ENCODE data around the gene RNF14.

RNF14 gene

DNA sequence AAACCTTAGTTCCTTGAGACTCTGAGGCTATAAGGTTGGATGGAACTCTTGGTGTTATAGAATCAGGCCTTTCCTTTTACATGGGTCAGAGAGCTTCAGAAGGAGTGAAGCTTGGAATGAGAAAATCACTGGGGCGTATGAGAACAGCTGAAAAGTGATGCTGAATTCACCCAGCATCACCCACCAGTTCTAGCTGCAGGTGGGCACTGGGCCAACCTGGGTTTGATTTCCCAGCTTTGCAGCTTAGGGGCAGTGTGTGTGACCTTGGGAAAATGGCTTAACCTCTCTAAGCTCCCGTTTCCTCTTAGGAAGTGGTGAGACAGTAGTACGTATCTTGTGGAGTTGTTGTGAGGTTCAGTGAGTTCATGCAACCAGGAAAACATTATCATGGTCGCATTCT is 21.6 kb upstream of the RNF14 start:
- DNase-seq (ENCODE audit: low read depth in 2 of 2), result no peak

- DNase-seq (ENCODE audit: low read depth in 2 of 2), result no peak
Measured at GRCh38 chr5:141948812-141949211, 20.1 kb upstream of the RNF14 start.

DNA sequence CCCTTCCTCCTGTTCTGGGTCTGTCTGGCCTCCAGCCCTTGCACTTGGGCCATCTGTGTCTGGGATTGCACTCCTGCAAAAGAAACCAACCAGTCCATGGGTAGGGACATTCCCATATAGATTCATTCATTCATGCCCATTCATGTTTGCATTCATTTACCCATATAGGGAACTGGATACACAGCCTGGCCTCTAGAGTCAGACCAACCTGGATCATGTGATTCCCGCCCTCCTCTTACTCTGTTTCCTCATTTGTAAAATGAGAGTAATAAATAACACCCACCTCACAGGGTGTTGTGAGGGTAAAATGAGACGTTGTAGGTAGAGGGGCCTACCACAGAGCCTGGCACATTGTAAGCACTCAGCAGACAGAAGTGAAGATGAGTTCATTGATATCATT is 19.4 kb upstream of the RNF14 start:
- DNase-seq (ENCODE audit: low read depth in 2 of 2), result no peak

GRCh38 chr5:141950207-141951005 is 18.5 kb upstream of the RNF14 start:
- no peak for DNase-seq (ENCODE audit: low read depth in 2 of 2)

DNA sequence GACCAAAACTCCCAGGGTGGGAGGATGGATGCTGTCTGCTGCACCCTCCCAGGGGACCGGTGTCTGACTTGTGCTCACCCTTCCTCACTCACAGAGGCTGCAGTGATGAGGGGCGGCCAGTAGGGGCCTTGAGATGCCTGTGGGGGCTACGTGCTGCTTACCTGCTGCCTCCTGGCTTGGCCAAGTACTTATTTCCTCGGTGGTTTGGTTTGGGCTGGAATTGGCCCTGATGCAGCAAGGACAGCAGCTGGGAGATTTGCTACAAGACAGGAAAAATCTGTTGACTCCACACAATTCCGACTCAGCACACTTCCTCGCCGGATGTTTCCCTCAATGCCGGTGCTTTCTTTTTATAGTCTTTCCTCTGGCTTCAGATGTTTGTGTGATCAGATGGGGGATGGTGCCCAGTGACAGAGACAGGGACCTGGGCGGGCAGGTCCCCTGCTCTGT is 17.5 kb upstream of the RNF14 start:
- no peak for DNase-seq (ENCODE audit: low read depth in 2 of 2)

- no peak for DNase-seq (ENCODE audit: low read depth in 2 of 2)
Measured at GRCh38 chr5:141952020-141952419, 16.9 kb upstream of the RNF14 start.

DNA sequence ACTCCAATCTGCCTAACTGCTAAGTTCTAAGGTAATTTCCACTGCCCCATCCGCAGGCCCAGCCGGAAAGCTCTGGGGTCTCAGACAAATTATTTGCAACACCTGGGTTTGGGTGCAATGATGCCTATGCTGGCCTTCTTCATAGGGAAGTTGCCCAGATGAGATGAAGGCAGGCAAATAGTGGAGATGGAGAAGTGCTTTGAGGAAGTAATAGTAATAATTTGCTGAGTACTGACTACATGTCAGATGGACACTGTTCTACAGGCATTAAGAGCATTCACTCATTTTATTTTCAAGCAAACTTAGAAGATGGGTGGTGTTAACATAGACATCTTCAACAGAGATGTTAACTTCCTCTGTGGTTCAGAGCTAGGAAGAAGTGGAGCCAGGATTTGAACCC is 14.7 kb upstream of the RNF14 start:
- DNase-seq (ENCODE audit: low read depth in 2 of 2), result no peak

GRCh38 chr5:141957367-141957996 is 11.4 kb upstream of the RNF14 start:
- DNase-seq (ENCODE audit: low read depth in 2 of 2), result no peak

GRCh38 chr5:141958113-141958512 is 10.8 kb upstream of the RNF14 start, which contains the start of gene PCDH12:
TSS of gene PCDH12 (minus strand) at chr5:141958202. CDS start at chr5:141957851, 351 bp downstream.
- no peak for DNase-seq (ENCODE audit: low read depth in 2 of 2)

DNA sequence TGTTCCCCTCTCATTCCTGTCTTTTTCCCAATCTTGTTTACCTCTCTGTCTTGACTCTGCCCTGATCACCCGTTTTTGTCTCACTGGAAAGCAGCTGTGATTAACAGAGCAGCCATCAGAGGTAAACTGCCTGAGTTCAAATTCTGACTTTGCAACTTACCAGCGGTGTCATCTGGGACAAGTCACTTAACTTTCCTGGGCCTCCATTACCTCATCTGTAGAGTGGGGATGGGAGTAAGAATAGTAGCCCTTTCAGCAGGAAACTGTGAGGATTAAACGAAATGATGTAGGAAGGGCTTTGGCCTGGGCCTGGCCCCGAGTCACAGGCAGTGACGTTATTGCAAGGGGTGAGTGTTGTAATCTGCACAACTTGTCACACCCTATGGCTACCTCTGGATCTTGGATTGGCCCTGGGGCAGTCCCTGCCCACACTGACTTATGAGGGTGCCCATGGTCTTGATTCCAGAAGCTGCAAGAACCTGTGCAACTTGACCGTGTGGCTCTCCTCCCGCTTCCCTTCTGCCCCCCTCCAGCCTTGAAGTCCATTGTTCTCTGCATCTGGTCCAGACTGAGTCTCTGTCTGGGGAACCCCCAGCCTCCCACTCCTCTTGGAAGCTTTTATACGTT is 10.2 kb upstream of the RNF14 start:
- no peak for DNase-seq (ENCODE audit: low read depth in 2 of 2)

DNA sequence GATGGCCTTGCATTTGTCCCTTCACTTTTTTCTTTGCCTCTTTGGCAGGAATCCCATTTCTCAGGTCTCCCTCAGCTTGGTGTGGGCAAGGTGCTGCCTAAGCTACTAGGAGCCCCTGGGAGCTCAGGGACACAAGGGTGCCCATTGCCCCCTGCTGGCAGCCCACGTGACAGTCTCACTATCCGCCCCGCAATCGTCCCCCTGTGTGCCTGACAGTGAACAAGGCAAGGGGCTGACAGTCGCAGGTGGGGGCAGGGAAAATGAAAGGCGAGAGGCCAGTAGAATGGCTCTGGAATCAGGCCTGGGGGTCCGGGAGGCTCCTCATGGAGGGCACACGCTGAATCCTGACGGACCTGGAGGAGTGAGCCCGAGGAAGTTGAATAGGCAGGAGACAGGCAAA is 8.9 kb upstream of the RNF14 start:
- DNase-seq (ENCODE audit: low read depth in 2 of 2), result no peak

DNA sequence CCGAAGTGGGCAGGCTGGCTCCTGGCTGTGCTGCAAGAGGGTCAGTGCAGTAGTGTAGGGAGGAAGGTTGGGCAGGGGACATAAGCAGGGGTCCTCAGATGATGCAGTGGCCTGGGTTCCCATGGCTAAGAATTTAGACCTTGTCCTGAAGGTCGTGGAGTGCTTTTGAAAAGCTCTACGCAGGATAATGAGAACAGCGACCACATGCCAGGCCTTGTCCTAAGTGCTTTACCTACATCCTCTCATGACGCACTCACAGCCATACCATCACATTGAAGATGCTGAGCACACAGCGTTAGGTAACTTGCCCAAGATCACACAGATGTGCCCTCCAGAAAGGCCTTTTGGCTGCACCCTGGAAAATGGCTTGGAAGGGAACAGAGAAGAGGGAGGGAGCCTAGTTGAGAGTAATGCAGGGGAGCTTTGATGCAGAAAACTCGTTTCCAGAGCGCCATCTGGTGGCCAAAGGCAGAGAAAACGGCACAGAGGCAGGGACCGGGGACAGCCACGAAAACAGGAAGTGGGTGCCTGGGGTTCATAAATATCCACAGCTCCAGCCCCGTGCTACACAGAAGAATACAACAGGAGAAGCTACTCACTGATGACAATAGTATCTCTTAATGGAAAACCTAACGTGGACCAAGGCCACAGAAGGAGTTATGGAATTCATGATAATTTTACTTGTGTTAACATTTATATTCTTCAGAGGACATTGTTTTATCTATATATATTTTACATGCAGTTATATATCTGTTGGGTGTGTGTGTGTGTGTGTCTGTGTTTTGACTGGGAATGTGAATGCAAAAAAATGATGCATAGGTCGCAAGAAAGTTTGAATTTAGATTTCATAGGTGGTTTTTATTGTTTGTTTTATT is 8.2 kb upstream of the RNF14 start:
- peak; percentile 73 to 89 for DNase-seq (ENCODE audit: low read depth in 2 of 2)

DNA sequence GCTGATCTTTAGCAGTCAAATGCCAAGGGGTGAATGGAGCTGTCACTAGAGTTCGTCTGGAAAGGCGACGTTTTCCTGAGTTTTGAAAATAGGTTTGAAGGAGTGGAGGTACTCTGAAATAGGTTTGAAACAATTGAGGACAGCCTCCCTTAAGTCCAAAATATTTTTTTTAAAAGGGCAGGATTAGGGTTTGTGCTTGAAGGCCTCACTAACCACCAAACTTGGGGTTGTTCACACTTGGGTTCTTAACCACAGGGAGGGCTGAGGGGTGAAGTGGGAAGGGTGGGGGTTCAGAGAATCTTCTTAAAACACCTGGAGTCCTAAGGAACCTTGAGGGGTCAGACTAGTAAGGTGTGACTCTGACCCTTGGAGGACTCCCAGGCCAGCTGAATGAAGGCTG is 7.4 kb upstream of the RNF14 start:
- no peak for DNase-seq (ENCODE audit: low read depth in 2 of 2)

GRCh38 chr5:141963701-141964100 is 5.2 kb upstream of the RNF14 start:
- no peak for DNase-seq (ENCODE audit: low read depth in 2 of 2)

DNA sequence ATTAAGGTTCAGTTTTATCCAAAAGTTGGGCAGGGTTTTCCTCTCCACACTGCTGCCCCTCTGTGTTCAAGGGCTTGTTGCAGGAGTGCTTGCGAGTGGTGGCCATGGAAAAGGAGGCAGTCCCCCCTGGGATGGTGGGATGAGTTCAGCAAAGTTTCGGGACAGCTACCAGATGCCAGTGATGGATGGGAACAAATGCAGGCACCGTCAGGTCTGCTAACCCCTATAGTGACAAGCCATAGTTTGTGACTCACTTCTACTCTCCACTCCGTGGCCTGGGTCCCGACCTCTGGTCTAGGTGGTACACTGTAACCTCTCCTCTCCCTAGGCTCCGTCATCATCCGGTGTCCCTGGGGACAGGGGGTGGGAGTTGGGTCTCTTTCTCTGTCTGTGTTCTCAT is 3.8 kb upstream of the RNF14 start:
- no peak for DNase-seq (ENCODE audit: low read depth in 2 of 2)

DNA sequence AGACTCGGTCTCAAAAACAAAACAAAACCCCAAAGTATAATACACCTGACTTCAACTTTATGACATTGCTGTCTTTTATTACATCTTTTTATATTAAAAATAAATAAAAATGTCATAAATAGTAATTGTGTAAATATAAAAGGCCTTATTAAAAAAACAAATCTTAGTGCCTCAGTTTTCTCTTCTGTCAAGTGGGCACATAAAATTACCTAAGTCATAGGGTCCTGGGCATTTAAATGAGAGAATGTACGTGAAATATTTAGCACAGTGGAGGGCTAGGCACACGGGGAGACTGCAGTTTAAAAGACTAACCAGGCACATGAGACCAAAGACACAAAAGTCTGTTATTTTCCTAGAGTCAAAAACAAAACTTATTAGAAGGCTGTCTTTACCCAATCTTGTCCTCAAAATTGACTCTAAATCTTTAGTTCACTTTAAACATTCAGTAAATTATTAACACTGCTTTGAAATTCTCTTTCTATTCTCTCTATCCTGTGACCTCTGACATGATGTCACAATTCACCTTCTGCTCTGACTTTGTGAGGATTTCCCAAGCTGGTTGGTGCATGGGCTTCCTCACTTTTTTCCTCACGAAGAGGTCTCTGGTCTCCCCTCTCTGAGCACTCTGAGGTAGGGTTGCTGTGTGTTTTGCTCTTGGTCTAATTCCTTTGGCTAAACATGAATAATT is 2.5 kb upstream of the RNF14 start:
- no peak for DNase-seq (ENCODE audit: low read depth in 2 of 2)

- no peak for DNase-seq (ENCODE audit: low read depth in 2 of 2)
Measured at GRCh38 chr5:141966963-141967333, 2.0 kb upstream of the RNF14 start.

DNA sequence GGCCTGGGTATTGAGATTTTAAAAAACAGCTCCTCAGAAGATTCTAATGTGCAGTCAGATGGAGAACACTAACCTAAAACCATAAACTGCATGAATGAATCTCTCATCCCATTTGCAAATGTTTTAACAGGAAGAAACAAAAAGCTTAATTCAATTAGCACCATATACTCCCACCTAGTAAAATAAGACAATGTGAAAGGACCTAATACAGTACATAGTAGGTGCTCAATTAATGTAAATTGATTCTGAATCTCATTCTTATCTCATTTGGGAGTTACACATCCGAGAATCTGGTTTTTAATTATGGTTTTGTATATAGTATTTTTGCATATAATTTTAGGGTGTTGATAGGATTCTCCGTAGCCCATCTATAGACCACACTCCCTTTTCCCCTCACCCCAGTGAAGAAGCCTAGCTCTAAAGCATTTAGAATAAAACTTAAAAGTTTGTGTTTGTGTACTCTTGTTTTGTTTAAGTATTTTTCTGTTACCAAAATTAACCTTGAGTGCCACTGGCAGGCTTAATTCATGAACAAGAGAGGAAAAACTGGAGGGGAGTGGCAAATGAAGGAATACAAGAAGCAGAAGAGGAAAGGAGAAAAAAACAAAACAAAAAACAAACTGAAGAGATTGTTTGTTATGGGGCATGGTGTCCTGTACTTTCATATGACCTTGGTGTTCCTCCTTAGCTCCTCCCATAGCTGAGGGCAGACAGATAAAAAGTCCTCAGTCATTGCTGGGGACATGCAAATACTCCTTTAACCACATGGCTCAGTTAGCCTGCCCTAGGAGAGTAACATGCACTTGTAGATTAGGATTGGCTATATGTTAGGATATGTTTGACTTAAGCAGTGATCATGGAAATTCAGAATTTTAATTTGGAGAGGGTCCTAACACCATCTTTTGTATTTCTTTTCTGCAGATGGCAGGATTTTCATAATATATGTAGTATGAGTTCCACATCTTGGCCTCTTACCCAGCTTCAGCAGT is 1.2 kb downstream of the RNF14 start:
- DNase-seq (ENCODE audit: low read depth in 2 of 2), result no peak

GRCh38 chr5:141973871-141974595 is 5.1 kb downstream of the RNF14 start:
- no peak for DNase-seq (ENCODE audit: low read depth in 2 of 2)
